ENCODE data around the gene ADARB1. TPM values are rescaled to one million over a fixed set of nuclear protein-coding genes. Genes with fewer than 3 reads are reported as not detected.

Gene ADARB1
- total RNA-seq, 1 donor from 2014 or later = 17.0 TPM

DNA sequence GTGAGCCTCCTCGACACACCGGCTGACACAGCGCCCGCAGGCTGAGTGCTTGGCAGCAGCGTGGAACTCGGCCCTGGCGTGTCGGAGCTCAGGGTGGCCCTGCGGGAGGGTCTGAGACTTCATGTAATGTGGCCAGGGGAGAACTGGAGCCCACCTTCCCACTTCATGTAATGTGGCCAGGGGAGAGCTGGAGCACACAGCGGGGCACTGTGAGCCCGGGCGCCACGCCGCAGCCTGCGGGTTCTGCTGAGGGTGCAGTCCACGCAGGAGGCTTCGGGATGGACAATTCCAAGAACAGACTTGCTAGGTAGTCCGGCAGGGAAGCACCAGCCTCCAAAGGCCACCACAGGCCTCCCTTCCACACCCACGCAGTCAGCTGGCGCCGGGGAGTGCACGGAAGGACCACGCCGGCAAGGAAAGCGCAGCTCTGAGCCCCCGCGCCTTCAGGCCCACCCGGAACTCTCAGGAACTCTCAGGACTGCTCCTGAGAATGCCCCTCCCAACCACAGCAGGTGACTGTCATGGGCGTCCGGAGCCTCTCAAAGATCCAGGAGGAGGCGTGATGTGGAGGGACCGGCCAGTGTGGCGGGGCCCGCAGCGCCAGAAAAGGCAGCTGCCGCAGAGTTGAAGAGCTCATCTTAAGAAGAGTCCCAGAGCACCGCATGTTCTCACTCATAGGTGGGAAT lies 19.3 kb upstream of the ADARB1 start:
- no peak for DNase-seq

DNA sequence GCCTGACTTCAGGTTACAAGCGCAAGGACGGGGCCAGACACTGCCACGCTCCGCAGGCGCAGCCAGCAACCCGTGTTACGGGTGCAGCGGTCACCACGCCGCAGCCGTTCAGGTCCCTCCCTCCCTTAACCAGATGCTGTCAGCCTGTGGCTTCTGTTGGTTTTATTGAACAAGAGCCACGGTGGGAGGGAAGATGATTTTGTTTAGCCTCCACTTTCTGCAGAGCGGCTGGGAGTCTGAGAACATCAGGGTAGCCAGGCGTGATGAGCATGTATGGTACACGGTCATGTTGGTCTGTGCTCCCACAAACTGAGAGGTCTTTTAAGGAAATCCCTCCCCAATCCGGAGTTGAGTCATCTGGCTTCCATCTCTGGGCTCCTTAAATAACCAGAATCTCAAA lies 18.5 kb upstream of the ADARB1 start:
- DNase-seq = no peak

DNA sequence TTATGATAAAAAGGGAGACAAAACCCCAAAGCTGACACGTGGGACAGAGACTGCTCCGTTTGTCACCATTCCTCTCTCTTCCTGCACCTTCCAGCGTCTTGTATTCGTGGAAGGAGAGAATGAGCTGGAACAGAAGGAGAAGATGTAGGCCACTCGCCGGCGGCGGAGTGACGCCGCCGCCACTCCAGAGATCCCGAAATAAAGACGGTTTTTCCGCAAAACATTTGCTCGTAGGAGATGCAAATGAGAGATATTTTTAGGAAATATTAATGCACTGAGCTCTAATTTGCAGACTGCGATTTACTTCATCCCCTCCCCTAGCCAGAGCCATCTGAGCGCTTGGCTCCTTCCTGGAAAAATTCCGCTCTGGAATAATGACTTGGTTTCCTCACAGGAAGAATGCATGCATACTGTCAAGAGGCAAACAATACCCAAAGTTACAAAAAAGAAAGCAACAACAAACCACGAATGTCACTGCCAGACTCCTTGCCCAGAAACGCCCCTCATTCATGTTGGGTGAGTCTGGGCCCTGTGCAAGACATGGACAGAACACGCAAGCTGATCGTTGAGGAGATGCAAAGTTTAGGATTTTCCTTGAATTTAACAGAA lies 18.0 kb upstream of the ADARB1 start:
- DNase-seq = no peak

DNA sequence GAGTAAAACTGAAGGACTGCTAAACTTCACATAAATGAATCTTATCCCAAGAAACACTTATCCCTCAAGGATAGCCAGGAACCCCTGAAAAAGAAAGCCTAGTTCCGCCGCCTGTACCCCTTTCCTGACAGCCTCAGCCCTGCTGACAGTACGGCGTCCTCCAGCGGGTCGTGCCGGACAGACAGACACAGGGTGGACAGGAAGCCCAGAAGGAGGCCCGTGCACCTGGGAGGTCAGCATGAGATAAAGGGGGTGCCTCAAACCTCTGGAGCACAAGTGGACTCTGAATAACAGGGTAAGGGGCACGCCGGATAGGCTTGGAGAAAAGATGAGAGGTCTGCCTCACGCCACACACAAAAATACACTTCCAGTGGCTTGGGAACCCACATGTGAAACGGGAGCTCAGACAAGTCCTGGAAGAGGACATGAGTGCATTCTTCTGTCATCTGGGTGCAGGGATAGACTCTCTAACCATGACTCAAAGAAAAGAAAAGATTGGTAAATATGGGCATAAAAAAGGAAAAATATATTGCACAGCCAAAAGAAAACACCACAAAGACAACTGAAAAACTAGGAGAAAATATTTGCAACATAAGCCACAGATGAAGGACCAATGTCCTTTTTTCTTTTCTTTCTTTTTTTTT lies 17.3 kb upstream of the ADARB1 start:
- DNase-seq = no peak

DNA sequence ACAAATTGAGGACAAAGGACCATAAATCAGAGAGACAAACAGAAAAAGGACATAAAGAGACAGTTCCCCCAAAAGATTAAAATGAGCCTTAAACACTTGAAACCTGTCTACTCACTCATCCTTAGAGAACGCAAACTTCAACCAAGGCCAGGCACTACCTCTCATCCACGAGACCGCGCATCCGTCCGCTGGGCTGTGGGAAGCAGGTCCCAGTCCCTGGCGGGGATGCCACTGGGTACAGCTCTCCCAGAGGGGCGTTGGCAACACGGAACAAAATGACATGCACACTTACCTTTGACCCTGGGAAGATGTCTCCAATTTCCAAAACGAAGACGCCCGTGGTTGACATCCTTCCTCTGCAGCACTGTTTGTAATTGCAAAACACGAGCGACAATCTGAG lies 16.5 kb upstream of the ADARB1 start:
- DNase-seq = no peak

DNA sequence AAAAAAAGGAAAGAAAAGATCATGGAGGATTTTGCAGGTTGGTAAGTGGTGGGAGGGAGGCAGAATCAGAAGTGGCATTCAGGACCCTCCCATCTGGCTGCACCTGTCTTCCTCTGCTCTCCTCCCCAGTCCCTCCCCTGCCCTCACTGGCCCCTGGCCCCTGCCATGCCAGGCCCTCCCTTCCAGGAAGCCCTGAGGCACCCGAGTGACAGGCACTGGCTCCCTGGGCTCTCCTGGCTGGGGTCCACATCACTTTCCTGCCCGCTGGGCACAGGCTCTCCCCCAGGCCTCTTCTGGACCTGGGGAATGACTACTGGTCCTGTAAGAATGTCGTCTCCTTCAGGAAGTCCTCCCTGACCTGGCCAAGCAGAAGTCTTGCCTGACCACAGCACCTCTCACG lies 15.3 kb upstream of the ADARB1 start:
- DNase-seq = no peak

DNA sequence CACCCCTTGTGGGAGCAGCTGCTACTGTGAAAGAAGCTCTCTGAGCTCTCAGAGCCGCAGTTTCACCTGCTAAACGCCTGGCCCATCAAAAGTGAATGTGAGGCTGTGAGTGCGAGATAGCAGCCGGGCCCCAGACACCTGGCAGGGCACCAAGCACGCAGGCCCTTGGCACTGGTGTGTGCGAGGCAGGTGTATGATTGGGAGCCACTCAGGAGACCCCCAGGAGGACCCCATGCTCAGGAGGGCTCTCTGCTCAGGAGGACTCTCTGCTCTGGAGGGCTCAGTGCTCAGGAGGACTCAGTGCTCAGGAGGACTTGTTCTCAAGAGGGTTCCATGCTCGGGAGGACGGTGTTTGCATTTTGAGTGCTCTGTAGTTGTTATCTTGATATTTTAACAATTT lies 14.3 kb upstream of the ADARB1 start:
- no peak for DNase-seq

DNA sequence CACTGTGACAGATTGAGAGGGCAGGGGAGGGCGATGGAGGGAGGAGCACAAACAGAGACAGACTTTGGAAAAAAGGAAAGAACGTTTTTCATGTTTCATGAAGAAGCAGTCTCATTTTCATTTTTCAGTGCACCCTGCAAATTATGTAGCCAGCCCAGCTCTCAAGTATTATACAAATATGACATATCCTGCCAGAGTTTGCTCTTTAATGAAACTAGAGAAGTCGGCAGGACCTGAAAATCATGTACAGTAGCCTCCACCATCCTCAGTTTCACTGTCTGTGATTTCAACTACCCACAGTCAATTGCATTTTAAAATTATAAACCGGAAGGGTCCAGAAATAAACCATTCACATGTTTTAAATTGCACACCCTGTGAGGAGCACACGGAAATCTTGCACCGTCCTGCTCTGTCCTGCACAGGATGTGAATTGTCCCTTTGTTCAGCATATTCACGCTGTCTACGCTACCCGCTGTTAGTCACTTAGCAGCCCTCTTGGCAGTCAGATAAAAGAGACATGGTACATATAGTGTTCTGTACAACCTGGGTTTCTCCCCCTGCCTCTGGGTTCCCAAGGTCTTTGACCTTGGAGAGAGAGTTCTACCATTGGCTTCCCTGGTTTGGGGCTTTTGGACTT lies 13.6 kb upstream of the ADARB1 start:
- no peak for DNase-seq

DNA sequence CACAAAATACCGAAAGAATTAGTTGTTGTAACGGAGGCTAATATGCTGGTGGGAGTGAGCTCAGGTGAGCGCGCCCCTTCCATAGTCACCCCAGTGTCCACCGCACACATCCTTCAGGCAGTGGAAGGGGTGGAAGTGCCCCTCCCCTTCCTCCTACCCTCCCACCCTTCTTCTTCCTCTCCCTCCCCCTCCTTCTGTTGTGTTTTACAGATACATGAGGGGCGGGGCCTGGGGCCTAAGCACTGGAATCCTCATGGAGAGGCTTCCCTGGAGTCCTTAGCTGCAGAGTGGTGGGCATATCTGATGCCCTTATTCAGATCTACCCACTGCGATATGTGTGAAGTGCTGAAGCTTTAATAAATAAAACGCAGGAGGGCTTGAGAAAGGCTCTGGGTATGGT lies 10.3 kb upstream of the ADARB1 start:
- DNase-seq = no peak

DNA sequence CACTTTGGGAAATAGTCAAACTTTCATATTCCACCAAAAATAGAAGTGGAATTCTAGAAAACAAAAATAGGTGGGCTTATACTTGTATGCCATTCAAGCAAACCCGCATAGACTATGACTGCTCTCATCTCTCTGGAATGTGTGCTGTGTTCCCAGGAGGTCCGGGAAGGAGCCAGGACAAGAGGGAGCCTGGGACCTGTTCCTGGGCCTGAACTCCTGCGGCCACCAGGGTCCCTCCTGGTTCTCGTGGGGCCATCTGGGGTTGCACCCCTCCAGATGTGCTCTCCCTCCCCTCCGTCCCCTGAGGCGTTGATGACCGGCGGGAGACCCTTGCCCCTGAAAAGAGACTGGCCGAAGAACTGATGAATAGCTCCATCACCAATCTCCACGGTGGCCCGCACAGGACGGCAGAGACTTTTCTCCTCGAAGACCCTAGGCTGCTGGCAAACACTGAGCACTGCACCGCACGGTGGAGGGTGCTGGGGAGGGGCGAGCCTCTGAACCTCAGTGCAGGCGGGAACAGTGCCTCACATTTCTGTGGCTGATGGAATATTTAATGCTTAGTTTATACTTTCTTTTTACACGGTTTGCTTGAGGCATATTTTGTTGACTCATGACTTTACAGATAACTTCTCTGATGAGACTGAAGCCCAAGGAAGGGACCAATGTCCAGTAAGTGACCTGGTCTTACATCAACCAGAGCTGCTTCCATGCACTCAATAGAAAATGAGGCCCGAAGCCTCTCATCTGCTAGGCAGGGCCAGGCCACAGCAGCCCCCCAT lies 9.6 kb upstream of the ADARB1 start:
- no peak for DNase-seq

DNA sequence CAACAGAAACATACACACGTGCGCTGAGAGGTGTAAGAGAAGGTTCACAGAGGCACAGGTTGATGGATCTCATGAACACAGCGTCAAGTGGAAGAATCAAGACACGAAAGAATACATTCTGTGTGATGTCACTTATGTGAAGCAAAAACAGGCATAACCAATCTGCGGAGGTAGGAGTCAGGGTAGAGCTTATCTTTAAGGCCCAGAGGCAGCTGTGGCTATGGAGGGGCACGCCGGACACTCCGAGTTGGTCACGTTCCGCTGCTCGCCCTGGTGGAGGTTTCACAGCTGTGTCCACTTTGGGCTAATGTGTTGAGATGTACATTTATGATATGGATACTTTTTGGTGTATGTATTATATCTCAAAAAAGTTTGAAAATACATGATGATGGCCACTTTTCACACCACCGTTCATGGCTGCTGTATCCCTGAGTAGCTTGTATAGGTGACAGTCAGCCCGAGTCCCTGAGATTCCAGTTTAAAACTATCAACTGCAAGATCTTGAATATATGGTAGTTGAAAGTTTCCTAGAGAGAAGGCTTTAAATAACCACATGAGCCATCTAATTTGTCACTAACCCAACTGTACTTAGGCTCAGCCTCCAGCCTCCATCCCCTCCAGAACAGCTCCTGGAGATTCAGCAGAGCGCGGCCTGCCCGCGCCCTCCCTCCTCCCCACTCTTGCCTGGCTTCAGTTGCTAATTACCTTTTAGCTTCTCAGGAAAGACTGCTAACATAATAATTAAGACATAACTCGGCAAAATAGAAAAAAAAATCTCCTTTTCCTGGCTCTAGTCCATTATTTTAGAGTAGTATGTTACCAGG lies 6.7 kb upstream of the ADARB1 start:
- DNase-seq = no peak

DNA sequence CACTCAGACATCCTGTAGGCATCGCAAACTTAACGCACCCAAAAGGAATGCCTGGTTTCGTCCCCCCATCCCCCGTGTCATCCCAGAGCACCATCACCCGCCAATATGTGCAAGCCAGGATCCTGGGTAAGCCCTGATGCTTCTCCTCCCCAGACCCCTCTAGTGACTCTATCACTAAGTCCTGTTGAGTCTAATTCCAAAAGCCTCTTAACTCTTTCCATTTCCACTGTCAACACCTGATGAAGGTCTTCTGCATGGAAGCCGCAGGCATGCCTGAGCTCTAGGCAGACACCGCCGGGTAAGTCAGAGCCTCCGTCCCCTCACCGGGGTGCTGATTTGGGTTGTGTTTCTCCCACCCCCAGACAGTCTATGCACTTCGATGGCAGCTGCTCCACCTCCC lies 5.3 kb upstream of the ADARB1 start:
- DNase-seq = no peak

DNA sequence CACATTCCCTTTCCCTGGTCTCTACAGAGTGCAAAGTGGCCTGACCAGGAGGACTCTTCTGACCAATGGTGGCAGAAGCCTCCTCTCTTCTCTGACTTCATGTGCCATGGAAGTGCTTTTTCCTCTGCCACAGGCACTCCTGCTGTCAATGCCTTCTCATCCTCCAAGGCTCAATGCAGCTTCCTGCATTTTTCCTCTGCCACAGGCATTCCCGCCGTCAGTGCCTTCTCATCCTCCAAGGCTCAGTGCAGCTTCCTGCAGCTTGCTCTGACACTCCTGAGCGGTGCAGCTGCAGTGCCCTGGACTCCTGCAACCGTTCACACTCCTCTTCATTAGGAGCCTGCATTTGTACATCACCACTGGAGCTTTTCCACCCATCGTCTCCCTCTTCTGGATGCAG lies 4.7 kb upstream of the ADARB1 start:
- DNase-seq = no peak

DNA sequence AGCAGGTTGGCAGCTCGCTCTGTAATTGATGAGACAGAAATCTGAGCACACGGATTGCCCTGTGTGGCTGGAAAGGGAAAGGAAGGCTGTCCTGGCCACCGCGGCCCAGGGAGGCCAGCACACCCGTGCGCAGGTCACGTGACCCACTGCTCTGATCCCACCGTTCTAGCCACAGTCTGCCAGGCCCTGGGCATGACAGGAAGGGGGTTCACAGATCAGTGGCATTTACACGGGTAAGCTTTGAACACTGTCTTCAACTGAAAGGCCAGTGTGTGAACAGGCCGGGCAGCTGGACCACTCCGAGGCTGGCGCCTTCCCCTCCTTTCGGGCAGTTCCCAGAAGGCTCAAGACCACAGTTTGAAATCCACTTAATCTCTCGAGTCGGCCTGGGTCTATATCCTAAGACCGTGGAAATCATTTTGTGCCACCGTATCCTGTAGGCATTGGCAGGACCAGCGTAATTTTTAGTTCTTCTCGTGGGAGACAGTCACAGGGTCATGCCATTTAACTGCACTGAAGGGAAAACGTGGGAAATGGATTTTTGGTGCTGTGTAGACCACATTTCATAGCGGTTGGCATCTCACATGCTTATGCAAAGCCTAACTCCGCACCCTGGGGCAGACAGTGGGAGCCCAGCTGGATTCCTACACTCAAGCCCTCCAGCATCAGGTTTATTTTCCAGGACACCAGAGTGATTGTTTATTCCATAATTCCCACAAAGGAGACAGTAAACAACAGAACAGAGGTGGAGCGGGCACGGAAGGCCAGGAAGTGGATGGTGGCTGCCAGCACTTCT lies 3.1 kb upstream of the ADARB1 start:
- DNase-seq = no peak

DNA sequence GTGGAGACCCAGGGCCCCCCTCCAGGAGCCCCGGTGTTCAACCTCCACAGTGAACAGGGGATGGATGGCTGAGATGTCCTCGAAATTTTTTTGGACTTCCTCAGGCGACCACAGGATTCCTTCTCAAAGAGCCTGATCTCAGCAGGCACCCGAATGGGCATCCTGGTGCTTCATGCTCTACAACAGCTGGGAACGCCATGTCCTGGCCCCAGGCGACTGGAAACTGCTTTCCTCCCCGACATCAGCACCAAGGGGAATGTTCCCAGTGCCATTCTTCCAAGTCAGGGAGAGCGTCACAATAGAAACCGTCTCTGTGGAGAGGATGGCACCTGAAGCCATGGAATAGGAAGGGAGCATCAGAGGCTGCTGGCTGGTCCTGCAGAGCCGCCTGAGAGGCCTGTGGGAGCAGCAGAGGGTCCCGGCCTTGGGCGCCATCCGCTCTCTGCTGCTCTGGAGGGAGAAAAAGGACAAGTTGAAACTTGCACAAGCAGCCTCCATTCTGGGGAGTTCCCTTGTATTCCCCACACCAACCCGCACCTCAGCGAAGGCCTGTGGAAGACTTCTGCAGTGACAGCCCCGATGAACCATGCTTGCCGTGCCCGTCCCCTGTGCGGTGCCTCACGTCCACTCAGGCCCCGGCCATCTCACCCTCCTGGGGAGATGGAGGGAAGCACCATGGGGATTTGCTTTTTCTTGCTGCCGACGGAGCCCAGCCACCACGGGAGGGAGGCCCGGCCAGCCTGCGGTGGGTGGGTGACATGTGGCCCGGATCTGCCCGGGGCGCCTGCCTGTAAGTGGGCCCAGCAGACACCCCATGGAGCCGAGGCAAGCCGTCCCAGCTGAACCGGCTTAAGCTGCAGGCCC lies 2.3 kb upstream of the ADARB1 start:
- DNase-seq = no peak

DNA sequence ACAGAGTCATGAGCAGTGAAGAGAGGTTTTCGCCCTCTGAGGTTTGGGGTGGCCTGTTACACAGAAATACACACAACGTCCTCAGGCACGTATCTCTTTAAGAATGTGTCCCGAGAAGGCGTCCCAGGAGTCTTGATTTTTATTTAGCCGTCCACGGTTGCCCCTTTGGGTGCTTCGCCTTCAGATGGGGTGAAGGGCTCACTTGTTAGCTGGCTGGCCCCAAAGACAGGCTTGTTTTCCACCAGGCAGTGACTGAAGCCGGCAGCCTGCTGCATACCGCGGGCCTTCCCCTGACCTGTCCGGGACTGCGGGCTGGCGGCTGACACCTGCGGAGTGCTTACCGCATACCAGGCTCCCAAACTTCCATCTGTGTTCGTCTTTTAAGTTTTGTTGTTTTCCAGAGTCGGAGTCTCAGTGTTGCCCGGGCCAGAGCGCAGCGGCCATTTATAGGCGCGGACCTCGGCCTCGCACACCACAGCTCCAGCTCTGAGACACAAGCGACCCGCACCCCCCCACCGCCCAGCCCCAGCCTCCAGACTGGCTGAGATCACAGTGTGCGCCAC lies 1.6 kb upstream of the ADARB1 start:
- DNase-seq = no peak

DNA sequence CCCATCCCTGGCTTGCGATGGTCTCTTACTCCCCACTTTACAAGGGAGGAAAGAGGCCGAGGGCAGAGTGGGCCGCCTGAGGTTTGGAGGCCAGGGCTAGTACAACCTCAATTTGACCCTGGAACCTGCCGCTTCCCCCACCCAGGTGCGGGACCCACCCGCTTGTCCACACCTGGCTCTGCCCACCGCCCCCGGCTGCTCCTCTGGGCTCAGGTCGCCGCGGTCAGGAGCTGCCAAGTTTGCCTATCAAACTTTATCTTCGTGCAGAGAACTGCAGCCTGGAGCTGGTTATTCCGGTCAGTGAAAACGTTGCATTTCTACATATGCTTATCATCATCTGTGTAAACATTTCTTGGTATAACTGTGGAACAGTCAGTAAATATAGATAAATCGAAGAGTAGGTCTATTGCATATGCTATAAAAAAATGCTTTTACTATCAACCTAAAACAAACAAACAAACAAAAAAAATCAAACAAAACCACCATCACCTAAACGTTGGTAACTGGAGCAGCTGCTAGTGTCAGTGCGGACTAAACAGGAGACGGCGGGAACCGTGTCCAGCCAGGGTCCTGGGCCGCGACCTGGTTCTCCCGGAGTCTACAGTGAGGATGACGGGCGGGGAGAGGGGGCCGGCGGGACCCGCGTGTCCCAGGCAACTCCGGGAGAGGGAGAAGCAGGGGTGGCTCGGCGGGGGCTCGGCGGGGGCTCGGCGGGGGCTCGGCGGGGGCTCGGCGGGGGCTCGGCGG lies 906 bp upstream of the ADARB1 start:
- no peak for DNase-seq

DNA sequence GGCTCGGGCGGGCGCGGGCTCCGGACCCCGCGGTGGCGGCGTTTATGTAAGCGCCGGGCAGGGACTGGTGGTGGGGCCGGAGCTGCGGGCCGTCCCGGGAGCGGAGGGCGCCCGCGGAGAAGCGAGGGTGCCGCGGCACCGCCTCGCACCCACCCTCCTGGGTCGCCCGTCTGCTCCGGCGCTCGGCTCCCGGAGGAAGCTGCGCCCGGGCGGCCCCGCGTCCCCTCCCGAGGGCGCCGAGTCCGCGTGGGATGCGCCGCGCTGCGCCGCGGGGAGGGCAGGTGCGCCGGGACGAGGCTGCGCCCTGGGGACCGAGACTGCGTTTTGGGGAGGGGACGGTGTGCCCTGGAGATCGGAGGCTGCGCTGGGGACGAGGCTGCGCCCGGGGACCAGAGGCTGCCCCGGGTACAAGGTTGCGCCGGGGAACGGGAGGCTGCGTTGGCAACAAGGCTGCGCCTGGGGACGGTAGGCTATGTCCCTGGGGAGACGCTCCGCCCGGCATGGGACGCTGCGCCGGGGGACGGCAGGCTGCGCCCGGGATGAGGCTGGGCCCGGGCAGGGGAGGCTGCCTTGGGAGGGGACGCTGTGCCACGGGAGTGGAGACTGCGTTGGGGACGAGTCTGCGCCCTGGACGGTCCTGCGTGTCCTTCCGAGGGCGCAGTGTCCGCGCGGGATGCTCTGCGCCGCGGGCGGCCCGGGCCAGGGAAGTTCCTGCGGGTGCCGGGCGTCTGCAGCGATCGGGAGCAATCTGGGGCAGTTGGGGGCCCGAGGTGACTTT lies 627 bp downstream of the ADARB1 start:
- DNase-seq = no peak
